ENCODE measurements around the gene PLCB2.
A peak's percentile ranks its signal among the peaks of the same experiment; 100 is the strongest.

PLCB2 gene

GRCh38 chr15:40286061-40286532 lies 21.6 kb downstream of the PLCB2 start:
- DNase-seq (ENCODE audit: low spot score): no peak

GRCh38 chr15:40285554-40286011 lies 22.2 kb downstream of the PLCB2 start:
- no peak for DNase-seq (ENCODE audit: low spot score)

DNA sequence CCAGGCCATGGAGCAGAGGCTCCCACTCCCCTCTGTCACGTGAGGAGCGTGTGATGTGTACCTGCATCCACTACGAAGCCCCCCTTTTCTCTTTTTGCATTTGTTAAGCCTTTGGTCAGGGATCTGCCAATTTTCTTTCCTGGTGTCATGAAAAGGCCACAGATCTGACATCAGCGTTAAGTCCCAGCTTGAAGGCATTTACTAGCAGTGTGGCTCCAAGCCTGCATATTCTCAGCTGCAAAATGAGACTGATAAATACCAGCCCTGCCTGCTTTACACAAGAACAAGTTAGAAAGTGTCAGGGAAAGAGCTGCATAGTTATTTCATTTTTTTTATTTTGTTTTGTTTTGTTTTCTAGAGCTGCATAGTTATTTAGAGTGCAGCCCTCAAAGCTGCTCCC lies 22.6 kb downstream of the PLCB2 start:
- DNase-seq (ENCODE audit: low spot score): no peak

- no peak for DNase-seq (ENCODE audit: low spot score)
Measured at GRCh38 chr15:40283615-40284300, 24.0 kb downstream of the PLCB2 start.

DNA sequence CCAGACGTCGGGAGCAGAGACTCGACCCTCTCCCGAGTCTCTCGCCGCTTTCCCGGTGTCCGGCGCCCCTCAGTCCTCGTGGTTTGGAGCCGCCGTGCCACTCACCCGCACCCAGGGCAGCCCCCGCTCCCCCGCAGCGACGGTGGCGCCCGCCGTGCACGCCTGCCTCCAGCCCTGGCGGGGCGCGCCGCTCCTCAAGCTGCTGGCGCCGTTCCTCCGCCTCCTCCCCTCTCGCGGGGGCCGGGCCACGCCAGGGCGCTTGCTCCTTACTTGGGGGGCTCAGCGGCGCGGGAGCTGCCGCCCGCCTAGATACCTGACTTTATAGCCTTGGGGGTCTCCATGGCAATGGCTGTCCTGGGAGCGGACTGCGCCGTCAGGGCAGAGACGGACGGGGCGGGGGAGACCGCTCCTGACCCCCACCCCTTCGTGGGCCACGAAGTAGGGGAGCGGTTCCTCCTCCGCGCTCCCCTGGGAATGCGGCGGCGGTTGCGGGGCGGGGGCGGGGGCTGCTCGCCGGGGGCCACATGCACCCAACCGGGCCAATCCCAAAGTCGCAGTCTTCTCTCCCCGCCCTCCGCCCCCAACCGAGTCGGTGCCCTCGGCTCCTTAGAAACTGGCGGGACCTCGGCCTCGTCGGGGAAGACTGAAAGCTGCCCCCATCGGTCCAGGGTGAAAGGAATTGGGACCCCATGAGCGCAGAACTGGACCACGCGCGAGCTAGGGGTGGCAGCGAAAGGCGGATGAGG lies 24.7 kb downstream of the PLCB2 start, which contains the start of gene ANKRD63:
ANKRD63 (minus strand) TSS at position 196 of the 746 bp plus-strand sequence. CDS start 478 bp downstream, outside the sequence.
- DNase-seq (ENCODE audit: low spot score): no peak

DNA sequence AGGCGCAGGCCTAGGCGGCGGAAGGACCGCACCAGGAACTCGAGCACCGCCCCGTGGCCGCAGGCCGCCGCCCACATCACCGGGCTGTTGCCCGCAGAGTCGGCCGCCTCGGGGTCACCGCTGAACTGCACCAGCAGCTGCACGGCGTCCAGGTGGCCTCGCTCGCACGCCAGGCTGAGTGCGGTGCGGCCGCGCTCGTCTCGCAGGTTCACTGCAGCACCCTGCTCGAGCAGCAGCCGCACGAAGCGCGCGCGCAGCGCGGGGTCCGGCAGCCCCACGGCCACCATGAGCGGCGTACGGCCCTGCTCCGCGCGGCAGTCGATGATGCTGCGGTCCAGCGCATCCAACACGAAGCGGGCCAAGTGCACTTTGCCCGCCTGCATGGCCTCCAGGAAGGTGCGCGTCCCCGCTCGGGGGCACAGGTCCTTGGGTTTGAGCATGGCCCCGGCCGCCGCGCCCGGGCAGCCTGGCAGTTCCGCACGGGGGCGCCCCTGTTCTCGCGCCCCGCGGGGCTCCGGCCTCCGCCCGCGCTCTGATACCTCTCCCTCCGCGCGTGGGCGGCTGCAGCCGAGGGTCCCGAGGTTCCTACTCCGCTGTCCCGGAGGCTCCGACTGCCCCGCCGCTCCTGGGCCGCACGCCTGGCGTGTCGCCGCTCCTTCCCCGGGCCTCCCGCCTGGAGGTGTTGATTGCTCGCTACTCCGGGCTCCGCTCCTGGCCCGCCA lies 25.4 kb downstream of the PLCB2 start:
- DNase-seq (ENCODE audit: low spot score): peak; percentile 77

DNA sequence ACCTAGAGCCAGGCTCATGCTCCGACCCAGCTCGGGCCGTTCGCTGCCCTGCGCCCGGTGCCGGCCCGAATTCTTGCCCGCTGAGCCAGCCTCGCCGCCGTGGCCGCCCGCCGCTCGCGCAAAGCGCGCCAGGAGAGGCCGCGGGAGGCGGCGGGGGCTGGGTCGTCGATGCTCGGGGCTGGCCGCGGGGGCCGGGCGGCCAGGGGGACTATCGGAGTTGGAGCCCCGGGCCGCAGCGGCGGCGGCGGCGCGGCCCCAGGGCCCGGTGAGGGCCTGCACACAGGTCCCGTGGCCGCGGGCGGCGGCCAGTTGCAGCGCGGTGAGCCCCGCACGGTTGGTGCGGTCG lies 26.0 kb downstream of the PLCB2 start:
- no peak for DNase-seq (ENCODE audit: low spot score)

DNA sequence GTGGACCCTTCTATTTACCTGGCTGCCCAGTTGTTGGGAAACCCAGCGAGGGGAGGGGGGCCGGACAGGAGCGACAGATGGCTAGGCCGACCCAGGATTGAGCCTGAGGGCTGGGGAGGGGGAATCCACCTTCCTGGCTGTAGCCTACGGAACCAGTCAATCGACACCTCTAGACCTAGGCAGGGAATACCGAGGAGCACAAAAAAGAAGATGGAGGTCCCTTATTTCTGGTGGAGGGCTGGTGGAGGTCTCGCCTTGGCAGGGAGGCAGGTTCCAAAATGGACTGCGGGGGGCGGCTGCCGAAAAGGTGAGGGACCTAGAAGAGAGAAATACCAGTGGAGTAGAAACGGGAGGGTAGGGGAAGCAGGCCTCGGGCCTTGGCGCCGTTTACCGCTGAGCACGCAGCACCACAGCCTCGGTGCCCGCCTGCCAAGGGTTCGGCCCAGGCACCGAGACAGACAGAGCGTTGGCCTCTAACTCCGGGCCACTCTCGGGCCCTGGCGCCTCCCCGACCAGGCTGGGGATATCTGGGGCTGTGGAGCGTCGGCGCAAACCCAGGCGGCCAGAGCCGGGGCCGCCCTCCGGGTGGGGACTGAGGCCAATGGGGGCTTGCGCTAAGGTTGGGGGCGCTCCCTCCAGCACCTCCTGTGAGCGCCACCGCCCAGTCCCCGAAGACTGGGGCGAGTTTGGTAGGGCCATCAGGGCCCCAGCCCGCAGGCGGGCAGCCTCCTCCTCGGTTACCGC lies 26.5 kb downstream of the PLCB2 start:
- no peak for DNase-seq (ENCODE audit: low spot score)

GRCh38 chr15:40280260-40281056 lies 27.3 kb downstream of the PLCB2 start:
- no peak for DNase-seq (ENCODE audit: low spot score)

DNA sequence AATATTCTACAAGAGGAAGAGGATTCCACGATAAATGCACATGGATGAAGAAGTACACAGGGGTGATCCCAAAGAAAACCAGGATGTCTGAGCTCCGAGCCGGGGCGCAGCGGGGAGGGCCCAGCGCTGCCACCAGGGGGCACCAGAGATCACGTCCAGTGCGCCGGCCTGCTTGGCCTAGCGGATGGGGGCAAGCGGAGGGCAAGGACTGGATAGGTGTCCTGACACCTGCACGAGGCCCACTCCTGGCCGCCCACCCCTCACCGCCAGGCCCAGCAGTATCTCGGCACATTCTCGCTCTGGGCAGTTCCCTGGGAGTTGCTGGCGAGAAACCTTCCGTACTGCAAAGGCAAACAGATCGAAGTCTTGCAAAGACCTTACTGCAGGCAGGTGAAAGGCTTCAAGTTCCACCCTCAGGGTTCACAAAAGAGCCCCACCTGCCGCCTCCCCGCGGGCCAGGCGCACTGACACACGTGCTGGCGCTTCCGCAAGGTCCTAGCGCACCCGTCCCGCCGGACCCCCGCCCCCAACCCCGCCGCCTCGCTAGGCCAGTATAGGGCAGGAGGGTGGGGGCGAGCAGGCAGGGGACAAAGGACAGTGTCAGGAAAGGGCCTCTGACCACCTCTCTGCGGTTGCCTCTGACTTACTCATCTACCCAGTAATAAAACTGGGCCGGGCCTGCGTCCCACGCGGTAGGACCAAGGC lies 28.1 kb downstream of the PLCB2 start:
- peak; percentile 85 for DNase-seq (ENCODE audit: low spot score)

DNA sequence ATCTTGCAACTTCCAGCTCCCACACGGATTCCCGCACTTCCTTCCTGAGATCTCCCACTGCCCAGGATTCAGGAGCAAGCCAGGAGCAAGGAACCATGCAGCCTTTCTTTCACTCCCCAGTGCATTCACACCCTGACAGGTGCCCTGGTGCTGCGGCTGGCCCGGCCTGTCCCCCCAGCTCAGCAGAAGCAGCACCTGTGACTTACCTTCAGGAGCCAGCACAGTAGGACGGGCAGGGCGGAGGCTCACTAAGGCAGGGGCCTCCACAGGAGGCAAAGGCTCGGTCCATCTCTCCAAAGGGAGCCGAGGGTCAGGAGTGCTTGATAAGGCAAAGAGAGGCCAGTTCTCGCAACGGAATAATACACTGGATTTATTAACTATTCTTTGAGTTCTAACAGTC lies 29.7 kb downstream of the PLCB2 start:
- DNase-seq (ENCODE audit: low spot score): no peak

DNA sequence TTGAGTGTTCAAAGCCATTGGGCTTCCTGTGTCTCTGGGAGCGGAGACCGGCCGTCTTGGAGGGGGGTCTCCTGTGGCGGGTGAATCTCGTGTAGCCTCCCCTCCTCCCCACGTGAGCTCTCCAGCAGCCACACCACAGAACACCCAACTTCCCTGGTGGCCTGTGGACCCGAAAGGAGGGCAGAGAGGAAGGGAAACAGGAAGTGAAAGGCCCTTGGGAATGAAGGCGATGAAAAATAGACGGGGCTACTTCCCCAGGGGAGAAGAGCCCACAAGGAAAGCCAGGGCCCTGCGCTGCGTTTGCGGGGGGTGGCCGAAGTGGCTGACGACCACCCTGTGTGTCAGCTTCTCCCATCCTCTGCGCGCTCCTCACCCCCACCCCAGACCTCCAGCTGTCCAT lies 30.3 kb downstream of the PLCB2 start:
- DNase-seq (ENCODE audit: low spot score): no peak

DNA sequence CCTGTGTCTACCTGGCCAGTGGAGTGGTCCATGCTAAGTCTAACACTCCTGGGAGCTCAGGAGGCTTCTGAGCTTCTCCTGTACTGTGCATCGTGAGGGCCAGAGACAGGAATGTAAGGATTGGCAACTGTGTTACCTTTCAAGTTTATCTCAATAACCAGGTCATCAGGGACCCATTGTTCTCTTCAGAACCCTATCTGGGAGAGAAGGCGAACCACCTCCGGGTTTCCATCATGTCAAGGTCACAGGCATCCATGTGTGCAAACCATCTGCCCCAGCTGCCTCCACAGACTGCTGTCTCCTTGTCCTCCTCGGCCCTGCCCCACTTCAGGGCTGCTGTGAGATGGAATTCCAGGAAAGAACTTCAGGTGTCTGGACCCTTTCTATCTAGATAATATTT lies 30.8 kb downstream of the PLCB2 start:
- no peak for DNase-seq (ENCODE audit: low spot score)

GRCh38 chr15:40275954-40276353 lies 31.8 kb downstream of the PLCB2 start:
- DNase-seq (ENCODE audit: low spot score): no peak

- no peak for DNase-seq (ENCODE audit: low spot score)
Measured at GRCh38 chr15:40275523-40275922, 32.2 kb downstream of the PLCB2 start.

DNA sequence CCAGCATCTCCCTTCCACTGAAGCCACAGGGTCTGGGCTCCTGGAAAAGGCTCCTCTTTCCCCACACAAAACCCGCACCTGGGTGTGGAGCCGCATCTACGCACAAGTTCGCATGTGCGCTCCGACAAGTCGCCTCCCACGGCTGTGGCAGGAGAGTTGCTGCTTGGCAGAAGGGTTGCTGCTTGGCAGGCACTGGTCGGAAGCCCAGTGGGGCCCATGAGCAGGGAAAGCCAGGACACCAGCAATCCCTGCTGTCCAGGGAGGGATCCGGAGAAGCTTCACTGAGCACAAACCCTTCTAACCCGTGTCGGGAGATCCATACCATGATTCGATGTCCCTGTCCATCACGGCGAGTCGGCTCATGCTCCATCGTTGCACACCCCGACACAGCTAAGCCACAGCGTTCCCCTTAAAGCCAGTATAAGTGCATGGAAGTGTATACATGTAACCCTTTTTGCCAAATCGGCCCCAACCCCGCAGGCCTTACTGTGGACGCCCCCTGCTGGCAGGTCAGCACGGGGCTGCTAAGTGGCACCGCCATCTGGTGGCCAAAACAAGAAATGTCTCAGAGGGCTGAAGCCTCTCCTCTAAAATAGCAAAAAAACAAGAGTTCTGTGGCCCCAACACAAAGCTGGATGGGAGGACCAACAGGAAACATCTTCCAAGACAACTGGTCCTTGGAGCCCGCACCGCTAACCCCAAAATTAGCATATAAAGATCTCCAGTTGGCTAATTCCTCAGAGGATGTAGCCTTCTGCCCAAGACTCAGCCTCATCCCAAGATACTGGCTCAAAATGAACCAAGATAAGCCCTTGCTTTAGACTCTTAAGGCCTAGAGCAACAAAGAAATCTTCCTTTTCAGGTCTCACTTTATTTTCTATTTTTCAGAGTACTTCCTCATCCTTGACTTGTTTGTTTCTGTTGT lies 33.1 kb downstream of the PLCB2 start:
- peak; percentile 83 for DNase-seq (ENCODE audit: low spot score)

GRCh38 chr15:40273428-40273827 lies 34.3 kb downstream of the PLCB2 start:
- no peak for DNase-seq (ENCODE audit: low spot score)

DNA sequence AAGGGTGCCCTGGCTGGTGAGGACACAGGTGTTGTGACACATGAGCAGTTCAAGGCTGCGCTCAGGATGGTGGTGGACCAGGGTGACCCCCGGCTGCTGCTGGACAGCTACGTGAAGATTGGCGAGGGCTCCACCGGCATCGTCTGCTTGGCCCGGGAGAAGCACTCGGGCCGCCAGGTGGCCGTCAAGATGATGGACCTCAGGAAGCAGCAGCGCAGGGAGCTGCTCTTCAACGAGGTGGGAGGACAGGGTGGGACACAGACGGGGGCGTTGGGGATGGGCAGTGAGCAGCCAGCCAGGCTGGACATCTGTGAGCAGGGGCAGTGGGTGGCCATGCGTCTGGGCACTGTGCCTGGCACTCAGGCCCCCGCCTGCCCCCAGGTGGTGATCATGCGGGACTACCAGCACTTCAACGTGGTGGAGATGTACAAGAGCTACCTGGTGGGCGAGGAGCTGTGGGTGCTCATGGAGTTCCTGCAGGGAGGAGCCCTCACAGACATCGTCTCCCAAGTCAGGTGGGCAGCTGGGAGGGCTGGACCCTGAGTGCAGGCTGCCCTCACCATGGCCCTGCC lies 35.2 kb downstream of the PLCB2 start:
- DNase-seq (ENCODE audit: low spot score): no peak

Measured in iPS-NIHi11 (cell line).